ENCODE results near the gene EXOC2.

Gene EXOC2

GRCh38 chr6:484746-485145, 208.2 kb downstream of the EXOC2 start:
- FAIRE-seq (peak; percentile 46), DNase-seq (ENCODE audit: insufficient read length) (no peak)
- TF ChIP-seq TAF1 (IDR thresholded peaks at IDR 0.05; ENCODE audit: borderline replicate concordance, low read depth, low read length): no peak
- TF ChIP-seq POLR2A (IDR thresholded peaks at IDR 0.05; ENCODE audit: low read depth, low read length): no peak
- TF ChIP-seq POLR2AphosphoS5 (IDR thresholded peaks at IDR 0.05; ENCODE audit: low read depth, low read length): no peak

GRCh38 chr6:484086-484745, 208.7 kb downstream of the EXOC2 start:
- FAIRE-seq (peak; percentile 62), DNase-seq (ENCODE audit: insufficient read length) (no peak)
- TF ChIP-seq TAF1 (IDR thresholded peaks at IDR 0.05; ENCODE audit: borderline replicate concordance, low read depth, low read length) (no peak), POLR2A (IDR thresholded peaks at IDR 0.05; ENCODE audit: low read depth, low read length) (no peak), POLR2AphosphoS5 (IDR thresholded peaks at IDR 0.05; ENCODE audit: low read depth, low read length) (no peak)

- TF ChIP-seq TAF1 (IDR thresholded peaks at IDR 0.05; ENCODE audit: borderline replicate concordance, low read depth, low read length) (no peak), POLR2AphosphoS5 (IDR thresholded peaks at IDR 0.05; ENCODE audit: low read depth, low read length) (no peak), POLR2A (IDR thresholded peaks at IDR 0.05; ENCODE audit: low read depth, low read length) (no peak)
- FAIRE-seq (peak; percentile 46), DNase-seq (ENCODE audit: insufficient read length) (no peak)
Observed at GRCh38 chr6:475314-475713, 217.6 kb downstream of the EXOC2 start.

- FAIRE-seq (peak; percentile 92), DNase-seq (ENCODE audit: insufficient read length) (peak; percentile 69)
- TF ChIP-seq TAF1 (IDR thresholded peaks at IDR 0.05; ENCODE audit: borderline replicate concordance, low read depth, low read length) (no peak), POLR2A (IDR thresholded peaks at IDR 0.05; ENCODE audit: low read depth, low read length) (no peak), POLR2AphosphoS5 (IDR thresholded peaks at IDR 0.05; ENCODE audit: low read depth, low read length) (no peak)
Observed at GRCh38 chr6:474453-475185, 218.3 kb downstream of the EXOC2 start.

GRCh38 chr6:473768-474452, 219.0 kb downstream of the EXOC2 start:
- FAIRE-seq (no peak), DNase-seq (ENCODE audit: insufficient read length) (no peak)
- TF ChIP-seq POLR2A (IDR thresholded peaks at IDR 0.05; ENCODE audit: low read depth, low read length) (no peak), TAF1 (IDR thresholded peaks at IDR 0.05; ENCODE audit: borderline replicate concordance, low read depth, low read length) (no peak)

GRCh38 chr6:473356-473755, 219.6 kb downstream of the EXOC2 start:
- FAIRE-seq (no peak), DNase-seq (ENCODE audit: insufficient read length) (no peak)
- TF ChIP-seq POLR2A (IDR thresholded peaks at IDR 0.05; ENCODE audit: low read depth, low read length) (no peak), TAF1 (IDR thresholded peaks at IDR 0.05; ENCODE audit: borderline replicate concordance, low read depth, low read length) (no peak), POLR2AphosphoS5 (IDR thresholded peaks at IDR 0.05; ENCODE audit: low read depth, low read length) (no peak)

- FAIRE-seq: peak; percentile 58
Observed at GRCh38 chr6:470901-471448, 222.0 kb downstream of the EXOC2 start.

GRCh38 chr6:470051-470900, 222.7 kb downstream of the EXOC2 start:
- DNase-seq (ENCODE audit: insufficient read length): no peak
- peak; percentile 80 for FAIRE-seq
- TF ChIP-seq POLR2AphosphoS5 (IDR thresholded peaks at IDR 0.05; ENCODE audit: low read depth, low read length): no peak
- TF ChIP-seq TAF1 (IDR thresholded peaks at IDR 0.05; ENCODE audit: borderline replicate concordance, low read depth, low read length): no peak
- no peak for TF ChIP-seq POLR2A (IDR thresholded peaks at IDR 0.05; ENCODE audit: low read depth, low read length)

More at GRCh38 chr6:470901-471448, 222.0 kb downstream of the EXOC2 start:
- no peak for DNase-seq (ENCODE audit: insufficient read length)
- TF ChIP-seq POLR2A (IDR thresholded peaks at IDR 0.05; ENCODE audit: low read depth, low read length): no peak
- TF ChIP-seq TAF1 (IDR thresholded peaks at IDR 0.05; ENCODE audit: borderline replicate concordance, low read depth, low read length): no peak
- TF ChIP-seq POLR2AphosphoS5 (IDR thresholded peaks at IDR 0.05; ENCODE audit: low read depth, low read length): no peak

- FAIRE-seq: no peak
- TF ChIP-seq POLR2AphosphoS5 (IDR thresholded peaks at IDR 0.05; ENCODE audit: low read depth, low read length): no peak
- no peak for TF ChIP-seq TAF1 (IDR thresholded peaks at IDR 0.05; ENCODE audit: borderline replicate concordance, low read depth, low read length)
- TF ChIP-seq POLR2A (IDR thresholded peaks at IDR 0.05; ENCODE audit: low read depth, low read length): no peak
- DNase-seq (ENCODE audit: insufficient read length): no peak
Observed at GRCh38 chr6:467671-468082, 225.3 kb downstream of the EXOC2 start.

GRCh38 chr6:467111-467510, 225.8 kb downstream of the EXOC2 start:
- no peak for DNase-seq (ENCODE audit: insufficient read length)
- no peak for TF ChIP-seq POLR2AphosphoS5 (IDR thresholded peaks at IDR 0.05; ENCODE audit: low read depth, low read length)
- no peak for TF ChIP-seq POLR2A (IDR thresholded peaks at IDR 0.05; ENCODE audit: low read depth, low read length)
- TF ChIP-seq TAF1 (IDR thresholded peaks at IDR 0.05; ENCODE audit: borderline replicate concordance, low read depth, low read length): no peak
- no peak for FAIRE-seq

Measured in GM12892 (cell line).